ENCODE data around the gene EFTUD2. TPM values are rescaled to one million over a fixed set of nuclear protein-coding genes. Genes with fewer than 3 reads are reported as not detected.

The EFTUD2 gene
- total RNA-seq, 1 donor from 2014 or later: 192 TPM

GRCh38 chr17:44881145-44881544, 18.1 kb downstream of the EFTUD2 start:
- no peak overlapping the region for H3K4me3 Mint-ChIP-seq
- POLR2A ChIA-PET: no interaction called here
- CTCF ChIA-PET: interaction anchor here (0.6 to 1.7 kb wide), 3 partner anchors 17 to 142 kb away, joined by 3 to 4 read pairs (median 3); no protein-coding TSS in a partner anchor
- no peaks in the 10 kb centered on the region for H3K27me3 Mint-ChIP-seq
- no peaks in the 10 kb centered on the region for H3K9me3 Mint-ChIP-seq
- H3K27ac Mint-ChIP-seq: no peak overlapping the region
- no peak for TF ChIP-seq CTCF (IDR thresholded peaks at IDR 0.05)
- intact Hi-C loops (cut with micrococcal nuclease): no loop called here
- no peaks in the 10 kb centered on the region for H3K4me1 Mint-ChIP-seq
- DNase-seq (no peak), ATAC-seq (ENCODE audit: low read depth) (no peak)
- H3K36me3 Mint-ChIP-seq (ENCODE audit: low read depth): peaks cover 89% of the 10 kb centered on the region

GRCh38 chr17:44880062-44880461, 19.2 kb downstream of the EFTUD2 start:
- intact Hi-C loops (cut with micrococcal nuclease): no loop called here
- ChIA-PET CTCF (interaction anchor here (1.1 to 1.7 kb wide), 2 partner anchors 16 to 346 kb away, joined by 3 to 4 read pairs; no protein-coding TSS in a partner anchor), POLR2A (no interaction called here)
- Mint-ChIP-seq H3K27me3 (no peaks in the 10 kb centered on the region), H3K9me3 (no peaks in the 10 kb centered on the region), H3K36me3 (ENCODE audit: low read depth) (peaks cover 89% of the 10 kb centered on the region), H3K4me1 (no peaks in the 10 kb centered on the region), H3K27ac (no peak overlapping the region), H3K4me3 (no peak overlapping the region)
- no peak for TF ChIP-seq CTCF (IDR thresholded peaks at IDR 0.05)
- ATAC-seq (ENCODE audit: low read depth) (no peak), DNase-seq (no peak)

- intact Hi-C loops (cut with micrococcal nuclease): no loop called here
- no peaks in the 10 kb centered on the region for H3K27me3 Mint-ChIP-seq
- no peaks in the 10 kb centered on the region for H3K4me1 Mint-ChIP-seq
- CTCF ChIA-PET: interaction anchor here (0.7 to 3.2 kb wide), 5 partner anchors 19 to 346 kb away, joined by 3 to 28 read pairs (median 3); partner anchors contain the start of gene EFTUD2
- ATAC-seq (ENCODE audit: low read depth) (no peak), DNase-seq (no peak)
- H3K9me3 Mint-ChIP-seq: no peaks in the 10 kb centered on the region
- H3K36me3 Mint-ChIP-seq (ENCODE audit: low read depth): peaks cover 88% of the 10 kb centered on the region
- H3K4me3 Mint-ChIP-seq: no peak overlapping the region
- POLR2A ChIA-PET: no interaction called here
- TF ChIP-seq CTCF (IDR thresholded peaks at IDR 0.05): no peak
- no peak overlapping the region for H3K27ac Mint-ChIP-seq
Observed at GRCh38 chr17:44879376-44879775, 19.9 kb downstream of the EFTUD2 start.

- POLR2A ChIA-PET: interaction anchor here (0.8 kb wide), 1 partner anchor 20 kb away, joined by 3 read pairs; no protein-coding TSS in a partner anchor
- no peak for DNase-seq
- TF ChIP-seq CTCF (IDR thresholded peaks at IDR 0.05): no peak
Observed at GRCh38 chr17:44878627-44879221, 20.5 kb downstream of the EFTUD2 start.

GRCh38 chr17:44877121-44877520, 22.1 kb downstream of the EFTUD2 start:
- Mint-ChIP-seq H3K27me3 (no peaks in the 10 kb centered on the region), H3K9me3 (no peaks in the 10 kb centered on the region), H3K27ac (no peak overlapping the region), H3K36me3 (ENCODE audit: low read depth) (peaks cover 86% of the 10 kb centered on the region), H3K4me3 (no peak overlapping the region), H3K4me1 (no peaks in the 10 kb centered on the region)
- no peak for DNase-seq
- POLR2A ChIA-PET: interaction anchor here (0.7 kb wide), 1 partner anchor 15 kb away, joined by 3 read pairs; no protein-coding TSS in a partner anchor
- TF ChIP-seq CTCF (IDR thresholded peaks at IDR 0.05): no peak
- ATAC-seq (ENCODE audit: low read depth): no peak
- intact Hi-C loops (cut with micrococcal nuclease): no loop called here
- CTCF ChIA-PET: interaction anchor here (1.3 to 3.2 kb wide), 2 partner anchors 13 to 103 kb away, joined by 3 to 28 read pairs; no protein-coding TSS in a partner anchor

More at GRCh38 chr17:44878627-44879221, 20.5 kb downstream of the EFTUD2 start:
- no peaks in the 10 kb centered on the region for H3K4me1 Mint-ChIP-seq
- intact Hi-C loops (cut with micrococcal nuclease): loop anchor here (1.0 kb wide), 1 partner anchor 103 kb away; no protein-coding TSS in a partner anchor
- H3K36me3 Mint-ChIP-seq (ENCODE audit: low read depth): peaks cover 89% of the 10 kb centered on the region
- CTCF ChIA-PET: interaction anchor here (0.7 to 3.2 kb wide), 7 partner anchors 14 to 345 kb away, joined by 3 to 28 read pairs (median 3); partner anchors contain the start of gene EFTUD2
- no peak overlapping the region for H3K27ac Mint-ChIP-seq
- H3K9me3 Mint-ChIP-seq: no peaks in the 10 kb centered on the region
- ATAC-seq (ENCODE audit: low read depth): no peak
- H3K4me3 Mint-ChIP-seq: no peak overlapping the region
- no peaks in the 10 kb centered on the region for H3K27me3 Mint-ChIP-seq
